Caki2 (cell line): ENCODE data around the gene LIN9. TPM values are rescaled to one million over a fixed set of nuclear protein-coding genes. Genes with fewer than 3 reads are reported as not detected.

Source experiments
- DNase-seq: peaks from one replicate; pipeline ENCODE4 v3.0.0-alpha.2; 2015; ENCODE audit warnings: low read depth
- in situ Hi-C: cut with HindIII; loops from 2 replicates; pipeline ENCODE4 v1.10.0; 2016; ENCODE audit warnings: low sequenced_read_pairs, low pct_unique_long_range_greater_than_20kb, mixed read lengths
- total RNA-seq: library from RNA; depleted of rRNA; stranded (reverse); fragments of >200 nt; shearing (Covaris generic); gene quantifications from 2 replicates; pipeline ENCODE4 v1.2.3, GENCODE V29; 2014; ENCODE audit warnings: low replicate concordance; rRNA removed

Gene LIN9
- total RNA-seq, 1 experiment from 2014 or later, result 6.7 TPM

GRCh38 chr1:226202246-226202645 lies 106.7 kb downstream of the LIN9 start:
- in situ Hi-C loops, result no loop called here
- DNase-seq, result no peak

- in situ Hi-C loops, result no loop called here
- DNase-seq, result no peak
Measured at GRCh38 chr1:226201029-226201593, 107.9 kb downstream of the LIN9 start.

- DNase-seq, result no peak
- in situ Hi-C loops, result no loop called here
Measured at GRCh38 chr1:226199971-226200370, 109.0 kb downstream of the LIN9 start.

DNA sequence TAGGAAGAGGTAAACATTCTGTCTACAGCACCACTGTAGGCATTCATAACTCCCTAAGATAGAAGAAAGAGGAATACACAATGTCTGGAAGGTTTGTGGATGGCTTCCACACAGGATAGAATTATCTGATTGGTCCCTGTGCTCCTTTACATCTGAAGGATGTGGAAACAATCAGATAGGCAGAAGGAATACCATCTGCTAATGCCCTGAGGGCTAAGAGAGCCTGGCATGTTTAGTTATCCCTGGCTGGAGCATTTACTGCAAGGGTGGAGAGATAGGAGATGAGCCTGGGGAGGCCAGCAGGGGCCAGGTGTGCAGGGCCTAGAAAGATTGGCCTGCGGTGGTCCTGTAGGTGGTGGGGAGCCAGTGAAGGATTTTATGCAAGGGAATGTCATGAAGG lies 113.8 kb downstream of the LIN9 start:
- in situ Hi-C loops, result no loop called here
- no peak for DNase-seq

DNA sequence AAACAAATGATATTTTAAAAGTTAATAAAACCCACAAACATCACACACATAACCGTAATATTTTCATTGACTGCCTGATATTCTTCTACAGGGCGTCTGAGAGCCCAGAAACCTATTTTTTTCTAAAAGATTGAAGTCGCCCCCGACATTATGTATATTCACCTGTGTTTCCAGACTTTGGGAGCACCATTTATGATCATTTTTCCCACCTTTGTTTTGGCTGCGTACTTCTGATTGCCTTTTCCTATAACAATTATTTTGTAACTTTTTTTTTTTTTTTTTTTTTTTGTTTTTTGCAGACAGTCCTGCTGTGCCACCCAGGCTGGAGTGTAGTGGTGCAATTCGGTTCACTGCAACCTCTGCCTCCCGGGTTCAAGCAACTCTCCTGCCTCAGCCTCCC lies 121.6 kb downstream of the LIN9 start:
- in situ Hi-C loops, result no loop called here
- DNase-seq, result no peak

DNA sequence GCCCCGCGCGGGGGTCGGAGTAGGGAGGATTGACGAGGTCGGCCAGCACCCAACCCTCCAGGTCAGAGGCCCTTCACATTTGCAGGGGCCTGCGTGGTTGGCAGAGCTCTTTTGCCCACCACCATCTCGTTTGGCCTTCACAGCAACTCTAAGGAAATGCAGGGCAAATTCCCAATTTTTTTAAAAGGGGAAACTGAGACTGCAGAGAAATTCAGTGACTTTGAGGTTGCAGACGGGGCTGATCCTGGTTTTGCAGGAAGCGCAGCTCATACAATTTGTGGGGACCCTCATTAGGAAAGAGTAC lies 122.0 kb downstream of the LIN9 start:
- no peak for DNase-seq
- in situ Hi-C loops, result no loop called here

- peak; percentile 86 for DNase-seq
- in situ Hi-C loops, result no loop called here
Measured at GRCh38 chr1:226186124-226187018, 122.6 kb downstream of the LIN9 start, which contains the start of gene ACBD3. TSS of gene ACBD3 (minus strand) at chr1:226186741. CDS start at chr1:226186675, 66 bp downstream.

DNA sequence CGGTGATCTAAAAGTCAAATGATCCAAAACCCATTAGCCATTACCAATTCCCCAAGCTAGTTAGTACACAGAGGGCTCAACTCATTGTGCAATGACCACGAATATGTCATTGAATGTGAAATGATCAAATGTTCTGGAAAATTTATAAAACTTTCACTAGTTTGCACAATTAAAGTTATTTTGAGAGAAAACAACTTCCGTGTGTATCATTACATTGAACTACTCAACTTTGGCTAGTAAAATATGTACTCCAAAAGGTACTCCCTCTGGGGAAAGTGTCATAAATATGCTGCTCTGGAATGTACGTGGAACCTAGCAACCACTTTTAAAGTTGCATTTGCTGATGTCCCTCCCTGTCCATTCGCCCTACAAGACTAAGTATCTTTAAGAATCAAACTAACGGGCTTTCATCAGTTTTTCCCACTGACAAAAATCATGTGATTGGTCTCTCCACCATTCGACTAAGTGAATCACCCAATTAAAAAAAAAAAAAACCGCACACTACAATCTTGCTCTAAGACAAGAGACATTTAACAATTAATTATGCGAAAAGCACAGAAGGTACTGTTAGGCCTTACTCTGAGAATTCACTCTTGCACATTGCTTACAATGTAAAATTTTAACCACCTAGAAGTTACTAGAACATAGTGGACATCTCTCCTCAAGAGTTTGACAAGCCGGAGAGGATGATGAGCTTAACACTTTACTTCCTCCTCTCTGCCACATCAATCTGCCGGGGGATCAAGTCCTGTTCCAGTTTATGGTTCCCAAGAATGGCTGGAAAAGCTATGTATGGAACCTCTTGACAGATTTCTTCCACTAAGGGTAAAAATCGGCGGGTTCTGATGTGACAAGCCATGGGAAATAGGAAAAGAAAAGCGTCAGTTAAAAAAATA lies 123.6 kb downstream of the LIN9 start:
- peak; percentile 35 for DNase-seq
- in situ Hi-C loops, result no loop called here

- in situ Hi-C loops, result no loop called here
- peak; percentile 94 for DNase-seq
Measured at GRCh38 chr1:226181996-226182714, 126.8 kb downstream of the LIN9 start.

Other genes starting within 250 kb of the LIN9 start
- 164 and 191 TPM in 2 replicates for gene H3-3A, start 246.4 kb downstream of the LIN9 start, total RNA-seq
- 24.9 and 39.2 TPM in 2 replicates for gene ACBD3, start 122.4 kb downstream of the LIN9 start, total RNA-seq
- gene MIXL1, start 85.5 kb downstream of the LIN9 start, total RNA-seq, result not detected in 2 replicates
- 147 and 179 TPM in 2 replicates for gene PARP1, start 98.9 kb upstream of the LIN9 start, total RNA-seq
- not detected in 2 replicates for gene STUM, start 239.6 kb upstream of the LIN9 start, total RNA-seq